K562 (cell line): ENCODE measurements around the gene UGT1A3. TPM values are rescaled to one million over a fixed set of nuclear protein-coding genes. Genes with fewer than 3 reads are reported as not detected.

ENCODE experiments used
- BRD9 ChIP-seq: fragments of 450-650 bp; IDR thresholded peaks from 2 replicates; pipeline ENCODE4 v1.6.1; 2018; ENCODE audit warnings: low read depth; ENCODE audit not compliant: partially characterized antibody
- HDAC2 ChIP-seq: fragments of 450-650 bp; IDR thresholded peaks from 2 replicates; pipeline ENCODE4 v1.6.1; 2016; ENCODE audit warnings: mild to moderate bottlenecking
- HIVEP1 ChIP-seq: fragments of 250-450 bp; sonication (Bioruptor Pico); IDR thresholded peaks from 2 replicates; pipeline ENCODE4 v1.4.0; 2020; ENCODE audit warnings: mild to moderate bottlenecking
- RBM17 ChIP-seq: fragments of 200-400 bp; formaldehyde crosslinking; IDR thresholded peaks from 2 replicates; pipeline ENCODE4 v1.6.1; 2017; ENCODE audit warnings: low read depth, mild to moderate bottlenecking, low read length, borderline replicate concordance
- STAT6 ChIP-seq: sonication (generic); formaldehyde crosslinking; IDR thresholded peaks from 2 replicates; pipeline ENCODE4 v1.8.1; 2023; ENCODE audit warnings: mild to moderate bottlenecking, missing genetic modification reagents
- polyA plus RNA-seq, 8 experiments: library from polyadenylated mRNA; depleted of rRNA in 4 of 8; stranded (reverse) in 5 of 8; unstranded in 3 of 8; fragments of >200 nt; fragmentation: Nextera tagmentation in 2 of 8; fragmentation: Illumina TruSeq in 1 of 8; extraction: Ambion mirVana in 2 of 8; extraction: Trizol in 1 of 8; gene quantifications; 2 replicates each; pipeline versions ENCODE4 v1.2.1 to v1.2.3, GENCODE V29; 2011 to 2014; ENCODE audit warnings: inconsistent platforms in 1 of 8, missing spikeins in 1 of 8
- total RNA-seq, 7 experiments: library from RNA; depleted of rRNA in 6 of 7; stranded (reverse); fragments of >200 nt in 6 of 7; fragmentation: Illumina TruSeq in 2 of 7; extraction: Trizol in 2 of 7; gene quantifications; 2 replicates each; pipeline versions ENCODE4 v1.2.1 to v1.2.3, GENCODE V29; 2011 to 2021; ENCODE audit warnings: low replicate concordance in 1 of 7
- TF ChIP-seq, protein P1 (sequence below): fragments of 450-650 bp; formaldehyde crosslinking; IDR thresholded peaks from 2 replicates; pipeline ENCODE4 v1.4.0; 2020; ENCODE audit warnings: mild to moderate bottlenecking, moderate library complexity
- TF ChIP-seq, protein P2 (sequence below): sonication (generic); formaldehyde crosslinking; IDR thresholded peaks from 2 replicates; pipeline ENCODE4 v1.8.1; 2023; ENCODE audit warnings: missing genetic modification reagents, mild to moderate bottlenecking, borderline replicate concordance
- TF ChIP-seq, protein P3 (sequence below), 2 experiments: fragments of 450-650 bp in 1 of 2; sonication (generic) in 1 of 2; formaldehyde crosslinking in 1 of 2; IDR thresholded peaks; 2 replicates each; pipeline versions ENCODE4 v1.7.1 to v1.9.0; 2016 to 2022; ENCODE audit warnings: inconsistent platforms in 1 of 2, mild to moderate bottlenecking in 1 of 2, missing genetic modification reagents in 1 of 2

The UGT1A3 gene
- total and polyA plus RNA-seq, 9 of the 15 experiments (the other 6 are each of a cell fraction or from before 2014, with no cell fraction given): not detected

- no peak for TF ChIP-seq STAT6 (CRISPR knock-in tag)
- TF ChIP-seq, protein P1, sequence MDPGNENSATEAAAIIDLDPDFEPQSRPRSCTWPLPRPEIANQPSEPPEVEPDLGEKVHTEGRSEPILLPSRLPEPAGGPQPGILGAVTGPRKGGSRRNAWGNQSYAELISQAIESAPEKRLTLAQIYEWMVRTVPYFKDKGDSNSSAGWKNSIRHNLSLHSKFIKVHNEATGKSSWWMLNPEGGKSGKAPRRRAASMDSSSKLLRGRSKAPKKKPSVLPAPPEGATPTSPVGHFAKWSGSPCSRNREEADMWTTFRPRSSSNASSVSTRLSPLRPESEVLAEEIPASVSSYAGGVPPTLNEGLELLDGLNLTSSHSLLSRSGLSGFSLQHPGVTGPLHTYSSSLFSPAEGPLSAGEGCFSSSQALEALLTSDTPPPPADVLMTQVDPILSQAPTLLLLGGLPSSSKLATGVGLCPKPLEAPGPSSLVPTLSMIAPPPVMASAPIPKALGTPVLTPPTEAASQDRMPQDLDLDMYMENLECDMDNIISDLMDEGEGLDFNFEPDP (CRISPR knock-in tag): no peak
- TF ChIP-seq, protein P2, sequence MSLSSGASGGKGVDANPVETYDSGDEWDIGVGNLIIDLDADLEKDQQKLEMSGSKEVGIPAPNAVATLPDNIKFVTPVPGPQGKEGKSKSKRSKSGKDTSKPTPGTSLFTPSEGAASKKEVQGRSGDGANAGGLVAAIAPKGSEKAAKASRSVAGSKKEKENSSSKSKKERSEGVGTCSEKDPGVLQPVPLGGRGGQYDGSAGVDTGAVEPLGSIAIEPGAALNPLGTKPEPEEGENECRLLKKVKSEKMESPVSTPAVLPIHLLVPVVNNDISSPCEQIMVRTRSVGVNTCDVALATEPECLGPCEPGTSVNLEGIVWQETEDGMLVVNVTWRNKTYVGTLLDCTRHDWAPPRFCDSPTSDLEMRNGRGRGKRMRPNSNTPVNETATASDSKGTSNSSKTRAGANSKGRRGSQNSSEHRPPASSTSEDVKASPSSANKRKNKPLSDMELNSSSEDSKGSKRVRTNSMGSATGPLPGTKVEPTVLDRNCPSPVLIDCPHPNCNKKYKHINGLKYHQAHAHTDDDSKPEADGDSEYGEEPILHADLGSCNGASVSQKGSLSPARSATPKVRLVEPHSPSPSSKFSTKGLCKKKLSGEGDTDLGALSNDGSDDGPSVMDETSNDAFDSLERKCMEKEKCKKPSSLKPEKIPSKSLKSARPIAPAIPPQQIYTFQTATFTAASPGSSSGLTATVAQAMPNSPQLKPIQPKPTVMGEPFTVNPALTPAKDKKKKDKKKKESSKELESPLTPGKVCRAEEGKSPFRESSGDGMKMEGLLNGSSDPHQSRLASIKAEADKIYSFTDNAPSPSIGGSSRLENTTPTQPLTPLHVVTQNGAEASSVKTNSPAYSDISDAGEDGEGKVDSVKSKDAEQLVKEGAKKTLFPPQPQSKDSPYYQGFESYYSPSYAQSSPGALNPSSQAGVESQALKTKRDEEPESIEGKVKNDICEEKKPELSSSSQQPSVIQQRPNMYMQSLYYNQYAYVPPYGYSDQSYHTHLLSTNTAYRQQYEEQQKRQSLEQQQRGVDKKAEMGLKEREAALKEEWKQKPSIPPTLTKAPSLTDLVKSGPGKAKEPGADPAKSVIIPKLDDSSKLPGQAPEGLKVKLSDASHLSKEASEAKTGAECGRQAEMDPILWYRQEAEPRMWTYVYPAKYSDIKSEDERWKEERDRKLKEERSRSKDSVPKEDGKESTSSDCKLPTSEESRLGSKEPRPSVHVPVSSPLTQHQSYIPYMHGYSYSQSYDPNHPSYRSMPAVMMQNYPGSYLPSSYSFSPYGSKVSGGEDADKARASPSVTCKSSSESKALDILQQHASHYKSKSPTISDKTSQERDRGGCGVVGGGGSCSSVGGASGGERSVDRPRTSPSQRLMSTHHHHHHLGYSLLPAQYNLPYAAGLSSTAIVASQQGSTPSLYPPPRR (CRISPR knock-in tag): no peak
- TF ChIP-seq, protein P3, sequence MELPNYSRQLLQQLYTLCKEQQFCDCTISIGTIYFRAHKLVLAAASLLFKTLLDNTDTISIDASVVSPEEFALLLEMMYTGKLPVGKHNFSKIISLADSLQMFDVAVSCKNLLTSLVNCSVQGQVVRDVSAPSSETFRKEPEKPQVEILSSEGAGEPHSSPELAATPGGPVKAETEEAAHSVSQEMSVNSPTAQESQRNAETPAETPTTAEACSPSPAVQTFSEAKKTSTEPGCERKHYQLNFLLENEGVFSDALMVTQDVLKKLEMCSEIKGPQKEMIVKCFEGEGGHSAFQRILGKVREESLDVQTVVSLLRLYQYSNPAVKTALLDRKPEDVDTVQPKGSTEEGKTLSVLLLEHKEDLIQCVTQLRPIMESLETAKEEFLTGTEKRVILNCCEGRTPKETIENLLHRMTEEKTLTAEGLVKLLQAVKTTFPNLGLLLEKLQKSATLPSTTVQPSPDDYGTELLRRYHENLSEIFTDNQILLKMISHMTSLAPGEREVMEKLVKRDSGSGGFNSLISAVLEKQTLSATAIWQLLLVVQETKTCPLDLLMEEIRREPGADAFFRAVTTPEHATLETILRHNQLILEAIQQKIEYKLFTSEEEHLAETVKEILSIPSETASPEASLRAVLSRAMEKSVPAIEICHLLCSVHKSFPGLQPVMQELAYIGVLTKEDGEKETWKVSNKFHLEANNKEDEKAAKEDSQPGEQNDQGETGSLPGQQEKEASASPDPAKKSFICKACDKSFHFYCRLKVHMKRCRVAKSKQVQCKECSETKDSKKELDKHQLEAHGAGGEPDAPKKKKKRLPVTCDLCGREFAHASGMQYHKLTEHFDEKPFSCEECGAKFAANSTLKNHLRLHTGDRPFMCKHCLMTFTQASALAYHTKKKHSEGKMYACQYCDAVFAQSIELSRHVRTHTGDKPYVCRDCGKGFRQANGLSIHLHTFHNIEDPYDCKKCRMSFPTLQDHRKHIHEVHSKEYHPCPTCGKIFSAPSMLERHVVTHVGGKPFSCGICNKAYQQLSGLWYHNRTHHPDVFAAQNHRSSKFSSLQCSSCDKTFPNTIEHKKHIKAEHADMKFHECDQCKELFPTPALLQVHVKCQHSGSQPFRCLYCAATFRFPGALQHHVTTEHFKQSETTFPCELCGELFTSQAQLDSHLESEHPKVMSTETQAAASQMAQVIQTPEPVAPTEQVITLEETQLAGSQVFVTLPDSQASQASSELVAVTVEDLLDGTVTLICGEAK (IDR thresholded peaks at IDR 0.05): no peak
- TF ChIP-seq, protein P3 (CRISPR knock-in tag; IDR thresholded peaks at IDR 0.05): no peak
- TF ChIP-seq RBM17: no peak
- no peak for TF ChIP-seq BRD9
- no peak for TF ChIP-seq HIVEP1 (CRISPR knock-in tag)
- peak; percentile 44; the same call in 1 of the 2 replicates for TF ChIP-seq HDAC2
These were observed 28.7 kb upstream of the UGT1A3 start (continued) for GRCh38 chr2:233700028-233700635.
